22Rv1 (cell line): Measurements from ENCODE around the gene ADCY5.

Source experiments
- ZFX ChIP-seq: fragments of 450-650 bp; IDR thresholded peaks from 2 replicates; pipeline ENCODE4 v1.6.1; 2017; ENCODE audit warnings: antibody characterized with exemption, borderline replicate concordance
- TF ChIP-seq, protein P1 (sequence below): fragments of 450-650 bp; IDR thresholded peaks from 2 replicates; pipeline ENCODE4 v1.5.1; 2017; ENCODE audit warnings: mild to moderate bottlenecking

DNA sequence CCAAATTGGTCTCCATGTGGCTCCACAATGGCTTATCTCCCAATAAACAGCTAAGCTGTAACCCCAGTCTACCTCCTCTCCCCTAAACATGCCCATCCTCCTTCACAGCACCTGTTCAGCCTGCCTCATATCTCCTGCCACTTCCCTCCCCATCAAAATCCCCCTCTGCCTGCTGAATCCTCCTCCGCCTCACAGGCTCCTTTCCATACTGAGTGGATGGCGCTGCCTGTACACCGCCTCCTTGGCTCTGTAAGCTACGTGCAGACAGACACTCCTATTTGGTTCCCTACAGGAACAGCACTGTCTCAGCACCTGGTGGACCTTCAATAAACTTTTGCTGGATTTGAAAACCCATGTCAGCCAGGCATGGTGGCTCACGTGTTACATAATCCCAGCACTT, 53.7 kb downstream of the ADCY5 start:
- TF ChIP-seq, protein P1, sequence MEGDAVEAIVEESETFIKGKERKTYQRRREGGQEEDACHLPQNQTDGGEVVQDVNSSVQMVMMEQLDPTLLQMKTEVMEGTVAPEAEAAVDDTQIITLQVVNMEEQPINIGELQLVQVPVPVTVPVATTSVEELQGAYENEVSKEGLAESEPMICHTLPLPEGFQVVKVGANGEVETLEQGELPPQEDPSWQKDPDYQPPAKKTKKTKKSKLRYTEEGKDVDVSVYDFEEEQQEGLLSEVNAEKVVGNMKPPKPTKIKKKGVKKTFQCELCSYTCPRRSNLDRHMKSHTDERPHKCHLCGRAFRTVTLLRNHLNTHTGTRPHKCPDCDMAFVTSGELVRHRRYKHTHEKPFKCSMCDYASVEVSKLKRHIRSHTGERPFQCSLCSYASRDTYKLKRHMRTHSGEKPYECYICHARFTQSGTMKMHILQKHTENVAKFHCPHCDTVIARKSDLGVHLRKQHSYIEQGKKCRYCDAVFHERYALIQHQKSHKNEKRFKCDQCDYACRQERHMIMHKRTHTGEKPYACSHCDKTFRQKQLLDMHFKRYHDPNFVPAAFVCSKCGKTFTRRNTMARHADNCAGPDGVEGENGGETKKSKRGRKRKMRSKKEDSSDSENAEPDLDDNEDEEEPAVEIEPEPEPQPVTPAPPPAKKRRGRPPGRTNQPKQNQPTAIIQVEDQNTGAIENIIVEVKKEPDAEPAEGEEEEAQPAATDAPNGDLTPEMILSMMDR, result no peak
- TF ChIP-seq ZFX, result no peak
